Subcutaneous adipose tissue (tissue), 4 donors: ENCODE measurements around the gene ASCL1. TPM values are rescaled to one million over a fixed set of nuclear protein-coding genes. Genes with fewer than 3 reads are reported as not detected.

ENCODE experiments used
- total RNA-seq, 4 donors: library from RNA; depleted of rRNA; stranded (reverse); fragments of >200 nt; gene quantifications; one replicate each; pipeline ENCODE4 v1.1.0, GENCODE V29; 2016
- TF ChIP-seq, protein P1 (sequence below): fragments of 450-650 bp; IDR thresholded peaks from one replicate; pipeline ENCODE4 v1.5.1; 2016; ENCODE audit warnings: low read depth, mild to moderate bottlenecking, control low read depth, antibody characterized with exemption, moderate library complexity

The ASCL1 gene
- total RNA-seq, 4 donors from 2014 or later = not detected

DNA sequence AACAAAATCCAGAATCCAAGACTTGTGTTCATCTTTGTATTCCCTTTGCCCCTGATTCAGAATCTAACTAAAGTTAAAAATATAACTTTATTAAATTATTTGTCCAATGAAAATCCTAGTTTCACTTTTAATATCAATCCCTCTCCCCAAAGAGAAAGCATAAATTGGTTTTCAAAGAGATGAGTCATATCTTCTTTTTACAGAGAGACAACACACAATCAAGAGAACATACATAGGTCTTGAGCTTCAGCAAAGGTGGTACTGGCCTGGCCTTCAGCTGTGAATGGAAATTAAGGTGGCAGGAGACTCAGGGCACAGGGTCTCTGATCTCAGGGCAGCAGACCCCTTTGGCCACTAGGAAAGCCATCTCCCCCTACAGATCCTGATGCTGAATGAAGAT, 4.3 kb upstream of the ASCL1 start:
- TF ChIP-seq, protein P1, sequence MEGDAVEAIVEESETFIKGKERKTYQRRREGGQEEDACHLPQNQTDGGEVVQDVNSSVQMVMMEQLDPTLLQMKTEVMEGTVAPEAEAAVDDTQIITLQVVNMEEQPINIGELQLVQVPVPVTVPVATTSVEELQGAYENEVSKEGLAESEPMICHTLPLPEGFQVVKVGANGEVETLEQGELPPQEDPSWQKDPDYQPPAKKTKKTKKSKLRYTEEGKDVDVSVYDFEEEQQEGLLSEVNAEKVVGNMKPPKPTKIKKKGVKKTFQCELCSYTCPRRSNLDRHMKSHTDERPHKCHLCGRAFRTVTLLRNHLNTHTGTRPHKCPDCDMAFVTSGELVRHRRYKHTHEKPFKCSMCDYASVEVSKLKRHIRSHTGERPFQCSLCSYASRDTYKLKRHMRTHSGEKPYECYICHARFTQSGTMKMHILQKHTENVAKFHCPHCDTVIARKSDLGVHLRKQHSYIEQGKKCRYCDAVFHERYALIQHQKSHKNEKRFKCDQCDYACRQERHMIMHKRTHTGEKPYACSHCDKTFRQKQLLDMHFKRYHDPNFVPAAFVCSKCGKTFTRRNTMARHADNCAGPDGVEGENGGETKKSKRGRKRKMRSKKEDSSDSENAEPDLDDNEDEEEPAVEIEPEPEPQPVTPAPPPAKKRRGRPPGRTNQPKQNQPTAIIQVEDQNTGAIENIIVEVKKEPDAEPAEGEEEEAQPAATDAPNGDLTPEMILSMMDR = no peak

DNA sequence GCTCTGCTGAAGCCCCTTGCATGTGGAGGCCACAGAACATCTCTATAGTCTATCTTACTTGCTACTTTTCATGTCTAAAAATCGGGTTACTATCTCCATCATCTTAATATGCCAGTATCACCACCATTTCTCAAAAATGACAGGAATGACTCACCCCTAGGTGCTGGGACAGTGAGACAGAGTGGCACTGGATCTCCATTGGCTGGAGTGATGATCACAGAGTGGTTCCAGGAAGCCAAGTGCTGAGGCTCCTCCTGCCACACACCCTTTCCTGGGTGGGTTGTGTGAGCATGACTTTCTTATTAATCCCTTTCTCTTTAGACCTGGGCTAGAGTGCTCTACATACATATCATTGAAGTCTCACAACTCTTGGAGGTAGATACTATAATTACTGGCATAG, 3.3 kb upstream of the ASCL1 start:
- TF ChIP-seq, protein P1 = no peak

DNA sequence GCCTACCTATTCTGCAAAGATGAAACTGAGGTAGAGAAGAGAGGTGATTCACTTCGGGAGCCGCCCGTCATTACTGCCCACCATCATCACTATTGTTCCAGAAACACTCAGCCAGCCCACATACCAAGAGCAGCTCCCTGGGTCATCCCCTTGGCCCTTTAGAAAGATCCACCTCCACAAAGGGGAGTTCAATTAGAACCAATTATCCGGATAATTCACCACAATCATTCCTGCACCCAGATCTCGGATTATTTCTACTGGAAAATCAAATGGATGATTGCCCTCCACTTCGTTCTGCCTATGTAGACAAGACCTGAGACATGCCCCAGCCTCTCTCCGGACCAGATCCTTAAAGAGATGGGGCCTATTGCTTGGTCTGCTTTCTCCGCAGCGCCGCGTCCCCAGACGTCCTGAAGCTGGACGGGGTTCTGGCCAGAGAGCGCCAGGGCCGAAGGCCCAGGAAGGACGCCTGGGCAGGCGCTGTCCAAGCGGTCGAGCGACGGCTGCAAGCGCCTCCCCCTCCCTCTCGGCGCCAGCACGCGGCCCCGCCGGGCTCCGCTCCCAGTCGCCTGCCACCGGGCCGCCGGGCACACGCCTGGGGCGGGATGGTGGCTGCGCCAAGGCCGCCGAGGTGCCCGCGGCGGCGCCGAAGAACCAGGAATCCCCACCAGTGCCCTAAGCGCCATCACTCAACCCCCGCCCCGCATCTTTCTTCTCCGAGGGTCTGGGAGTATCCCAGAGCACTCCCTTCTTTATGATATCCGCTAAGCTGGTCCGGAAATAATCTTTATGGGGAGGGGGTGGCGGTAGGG, 1.3 kb upstream of the ASCL1 start:
- TF ChIP-seq, protein P1 = no peak

DNA sequence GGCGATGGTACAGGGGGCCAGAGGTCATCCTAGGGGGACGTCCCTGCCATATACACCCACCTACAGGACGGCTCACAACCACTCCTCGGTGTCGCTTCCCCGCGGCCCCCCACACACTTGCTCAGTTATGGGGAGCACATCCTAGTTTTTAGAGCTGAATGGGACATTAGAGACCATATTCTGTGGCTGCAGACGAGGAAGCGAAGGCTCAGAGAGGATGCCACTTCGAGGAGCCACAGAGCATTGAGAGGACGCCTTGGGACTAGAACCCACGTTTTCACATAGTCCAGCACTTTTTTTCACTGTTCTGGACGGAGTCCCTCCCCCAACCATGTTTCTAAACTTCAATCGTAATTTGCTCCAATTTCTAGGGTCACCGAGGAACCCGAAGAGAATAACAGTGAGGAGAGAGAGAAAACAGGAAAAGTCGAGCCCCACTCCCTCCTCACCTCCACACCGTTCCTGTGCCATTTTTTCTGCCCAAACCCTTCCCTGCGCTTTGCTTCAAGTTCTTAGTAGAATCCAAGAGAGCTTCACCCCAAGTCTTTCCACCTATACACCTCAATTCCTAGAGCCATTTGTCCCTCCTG, 641 bp upstream of the ASCL1 start:
- TF ChIP-seq, protein P1 = no peak

DNA sequence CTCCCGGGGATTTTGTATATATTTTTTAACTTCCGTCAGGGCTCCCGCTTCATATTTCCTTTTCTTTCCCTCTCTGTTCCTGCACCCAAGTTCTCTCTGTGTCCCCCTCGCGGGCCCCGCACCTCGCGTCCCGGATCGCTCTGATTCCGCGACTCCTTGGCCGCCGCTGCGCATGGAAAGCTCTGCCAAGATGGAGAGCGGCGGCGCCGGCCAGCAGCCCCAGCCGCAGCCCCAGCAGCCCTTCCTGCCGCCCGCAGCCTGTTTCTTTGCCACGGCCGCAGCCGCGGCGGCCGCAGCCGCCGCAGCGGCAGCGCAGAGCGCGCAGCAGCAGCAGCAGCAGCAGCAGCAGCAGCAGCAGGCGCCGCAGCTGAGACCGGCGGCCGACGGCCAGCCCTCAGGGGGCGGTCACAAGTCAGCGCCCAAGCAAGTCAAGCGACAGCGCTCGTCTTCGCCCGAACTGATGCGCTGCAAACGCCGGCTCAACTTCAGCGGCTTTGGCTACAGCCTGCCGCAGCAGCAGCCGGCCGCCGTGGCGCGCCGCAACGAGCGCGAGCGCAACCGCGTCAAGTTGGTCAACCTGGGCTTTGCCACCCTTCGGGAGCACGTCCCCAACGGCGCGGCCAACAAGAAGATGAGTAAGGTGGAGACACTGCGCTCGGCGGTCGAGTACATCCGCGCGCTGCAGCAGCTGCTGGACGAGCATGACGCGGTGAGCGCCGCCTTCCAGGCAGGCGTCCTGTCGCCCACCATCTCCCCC, 777 bp downstream of the ASCL1 start:
- TF ChIP-seq, protein P1 = no peak

DNA sequence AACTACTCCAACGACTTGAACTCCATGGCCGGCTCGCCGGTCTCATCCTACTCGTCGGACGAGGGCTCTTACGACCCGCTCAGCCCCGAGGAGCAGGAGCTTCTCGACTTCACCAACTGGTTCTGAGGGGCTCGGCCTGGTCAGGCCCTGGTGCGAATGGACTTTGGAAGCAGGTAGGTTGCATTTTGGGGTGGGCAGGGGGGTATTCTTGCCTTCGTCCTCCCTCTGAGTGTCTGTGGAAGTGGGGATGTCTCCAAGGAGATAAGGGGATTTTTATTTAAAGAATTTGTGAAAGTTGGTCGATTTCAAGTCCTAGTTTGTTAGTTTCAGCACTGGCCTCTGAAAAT, 1.3 kb downstream of the ASCL1 start:
- TF ChIP-seq, protein P1 = no peak

DNA sequence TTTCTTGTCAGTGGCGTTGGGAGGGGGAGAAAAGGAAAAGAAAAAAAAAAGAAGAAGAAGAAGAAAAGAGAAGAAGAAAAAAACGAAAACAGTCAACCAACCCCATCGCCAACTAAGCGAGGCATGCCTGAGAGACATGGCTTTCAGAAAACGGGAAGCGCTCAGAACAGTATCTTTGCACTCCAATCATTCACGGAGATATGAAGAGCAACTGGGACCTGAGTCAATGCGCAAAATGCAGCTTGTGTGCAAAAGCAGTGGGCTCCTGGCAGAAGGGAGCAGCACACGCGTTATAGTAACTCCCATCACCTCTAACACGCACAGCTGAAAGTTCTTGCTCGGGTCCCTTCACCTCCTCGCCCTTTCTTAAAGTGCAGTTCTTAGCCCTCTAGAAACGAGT, 1.9 kb downstream of the ASCL1 start:
- TF ChIP-seq, protein P1 = no peak
